ENCODE data around the gene FTH1.
"Not testable (repeated sequence)": the region's sequence is repeated elsewhere in the genome, so short reads cannot be mapped to it uniquely, and the experiment has no call there.

The FTH1 gene

GRCh38 chr11:61957021-61957770 is 10.2 kb downstream of the FTH1 start:
- H3K4me3 ChIP-seq (replicated peaks; ENCODE audit: low read depth, low read length), result no peak overlapping the region
- DNase-seq (ENCODE audit: low read depth), result no peak
- TF ChIP-seq, protein P1, sequence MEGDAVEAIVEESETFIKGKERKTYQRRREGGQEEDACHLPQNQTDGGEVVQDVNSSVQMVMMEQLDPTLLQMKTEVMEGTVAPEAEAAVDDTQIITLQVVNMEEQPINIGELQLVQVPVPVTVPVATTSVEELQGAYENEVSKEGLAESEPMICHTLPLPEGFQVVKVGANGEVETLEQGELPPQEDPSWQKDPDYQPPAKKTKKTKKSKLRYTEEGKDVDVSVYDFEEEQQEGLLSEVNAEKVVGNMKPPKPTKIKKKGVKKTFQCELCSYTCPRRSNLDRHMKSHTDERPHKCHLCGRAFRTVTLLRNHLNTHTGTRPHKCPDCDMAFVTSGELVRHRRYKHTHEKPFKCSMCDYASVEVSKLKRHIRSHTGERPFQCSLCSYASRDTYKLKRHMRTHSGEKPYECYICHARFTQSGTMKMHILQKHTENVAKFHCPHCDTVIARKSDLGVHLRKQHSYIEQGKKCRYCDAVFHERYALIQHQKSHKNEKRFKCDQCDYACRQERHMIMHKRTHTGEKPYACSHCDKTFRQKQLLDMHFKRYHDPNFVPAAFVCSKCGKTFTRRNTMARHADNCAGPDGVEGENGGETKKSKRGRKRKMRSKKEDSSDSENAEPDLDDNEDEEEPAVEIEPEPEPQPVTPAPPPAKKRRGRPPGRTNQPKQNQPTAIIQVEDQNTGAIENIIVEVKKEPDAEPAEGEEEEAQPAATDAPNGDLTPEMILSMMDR (IDR thresholded peaks at IDR 0.05; ENCODE audit: low read length, missing control alignments), result no peak

DNA sequence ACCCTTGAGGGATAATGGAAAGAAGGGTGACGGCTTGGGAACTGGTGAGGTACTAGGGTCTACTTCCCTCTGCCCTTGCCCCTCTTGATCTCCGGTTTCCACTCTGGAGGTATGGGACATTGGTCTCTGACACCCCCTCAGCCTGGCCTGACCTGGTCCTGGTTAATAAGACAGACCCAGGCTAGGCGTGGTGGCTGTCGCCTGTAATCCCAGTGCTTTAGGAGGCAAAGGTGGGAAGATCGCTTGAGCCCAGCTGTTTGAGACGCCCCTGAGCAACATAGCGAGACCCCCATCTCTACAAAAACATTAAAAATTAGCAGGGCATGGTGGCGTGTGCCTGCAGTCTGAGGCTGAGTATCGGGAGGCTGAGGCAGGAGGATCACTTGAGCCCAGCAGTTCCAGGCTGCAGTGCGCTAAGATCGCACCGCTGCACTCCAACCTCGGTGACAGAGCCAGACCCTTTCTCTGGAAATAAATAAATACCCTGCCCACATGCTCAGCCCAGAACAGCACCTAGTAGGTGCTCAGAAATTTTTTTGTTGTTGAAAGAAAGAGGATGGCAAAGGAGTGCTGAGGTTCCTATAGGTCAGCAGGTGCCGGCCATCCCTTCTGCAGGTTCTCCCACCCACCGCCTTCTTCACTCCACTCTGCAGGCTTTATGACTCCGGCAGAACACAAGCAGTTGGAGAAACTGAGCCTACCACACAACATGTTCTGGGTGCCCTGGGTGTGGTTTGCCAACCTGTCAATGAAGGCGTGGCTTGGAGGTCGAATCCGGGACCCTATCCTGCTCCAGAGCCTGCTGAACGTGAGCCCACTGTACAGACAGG is 11.0 kb downstream of the FTH1 start:
- peak overlapping the region; percentile 52 for H3K4me3 ChIP-seq (replicated peaks; ENCODE audit: low read depth, low read length)
- TF ChIP-seq, protein P1 (IDR thresholded peaks at IDR 0.05; ENCODE audit: low read length, missing control alignments), result no peak
- DNase-seq (ENCODE audit: low read depth), result no peak

- no peak for DNase-seq (ENCODE audit: low read depth)
- H3K4me3 ChIP-seq (replicated peaks; ENCODE audit: low read depth, low read length), result peak overlapping the region; percentile 52
Observed at GRCh38 chr11:61955422-61956135, 11.9 kb downstream of the FTH1 start.

GRCh38 chr11:61954851-61955421 is 12.5 kb downstream of the FTH1 start:
- peak overlapping the region; percentile 52 for H3K4me3 ChIP-seq (replicated peaks; ENCODE audit: low read depth, low read length)
- TF ChIP-seq, protein P1 (IDR thresholded peaks at IDR 0.05; ENCODE audit: low read length, missing control alignments), result peak; percentile 37
- DNase-seq (ENCODE audit: low read depth), result peak; percentile 93

More at GRCh38 chr11:61955422-61956135, 11.9 kb downstream of the FTH1 start:
- TF ChIP-seq, protein P1 (IDR thresholded peaks at IDR 0.05; ENCODE audit: low read length, missing control alignments), result no peak

- TF ChIP-seq, protein P1 (IDR thresholded peaks at IDR 0.05; ENCODE audit: low read length, missing control alignments), result no peak
- DNase-seq (ENCODE audit: low read depth), result no peak
- H3K4me3 ChIP-seq (replicated peaks; ENCODE audit: low read depth, low read length), result no peak overlapping the region
Observed at GRCh38 chr11:61954106-61954850, 13.2 kb downstream of the FTH1 start.

DNA sequence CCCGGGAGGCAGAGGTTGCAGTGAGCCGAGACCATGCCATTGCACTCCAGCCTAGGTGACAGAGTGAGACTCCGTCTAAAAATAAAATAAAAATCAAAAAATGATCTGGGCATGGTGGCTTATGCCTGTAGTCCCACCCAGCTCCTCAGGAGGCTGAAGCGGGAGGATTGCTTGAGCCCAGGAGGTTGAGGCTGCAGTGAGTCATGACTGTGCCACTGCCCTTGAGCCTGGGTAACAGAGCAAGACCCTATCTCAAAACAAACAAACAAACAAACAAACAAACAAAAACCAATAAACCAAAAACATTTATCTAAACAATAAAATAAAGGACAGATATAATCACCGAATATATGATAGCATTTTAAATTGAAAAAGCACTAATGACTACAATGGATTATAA is 13.8 kb downstream of the FTH1 start:
- not testable (repeated sequence) for H3K4me3 ChIP-seq (replicated peaks; ENCODE audit: low read depth, low read length)

More for the DNA sequence above, 13.8 kb downstream of the FTH1 start:
- DNase-seq (ENCODE audit: low read depth), result not testable (repeated sequence)
